SK-N-SH treated with all-trans-retinoic acid at 6 μM for 48 hours (cell line): ENCODE data around the gene GRIK2.

Source experiments
- ATAC-seq: fragments of 200-7000 bp; cut with Tn5 transposase; 3 replicates; pipeline ENCODE4 v1.9.1; 2020; ENCODE audit warnings: mild to moderate bottlenecking, moderate library complexity
- BACH2 ChIP-seq: fragments of 250-450 bp; sonication (Bioruptor Pico); IDR thresholded peaks from 2 replicates; pipeline ENCODE4 v1.9.0; 2021; ENCODE audit warnings: mild to moderate bottlenecking, borderline replicate concordance
- CSDC2 ChIP-seq: fragments of 250-450 bp; sonication (Bioruptor Pico); IDR thresholded peaks from 2 replicates; pipeline ENCODE4 v1.5.0; 2020; ENCODE audit warnings: mild to moderate bottlenecking, moderate library complexity
- ESRRG ChIP-seq: fragments of 250-450 bp; sonication (Bioruptor Pico); IDR thresholded peaks from 2 replicates; pipeline ENCODE4 v1.6.1; 2021; ENCODE audit warnings: mild to moderate bottlenecking
- GLIS3 ChIP-seq: fragments of 250-450 bp; sonication (Bioruptor Pico); IDR thresholded peaks from 2 replicates; pipeline ENCODE4 v1.5.0; 2020; ENCODE audit warnings: mild to moderate bottlenecking, moderate library complexity
- ISL1 ChIP-seq: fragments of 250-450 bp; sonication (Bioruptor Pico); IDR thresholded peaks from 2 replicates; pipeline ENCODE4 v2.1.2; 2022; ENCODE audit warnings: mild to moderate bottlenecking, moderate library complexity
- OSR1 ChIP-seq: fragments of 250-450 bp; sonication (Bioruptor Pico); IDR thresholded peaks from 2 replicates; pipeline ENCODE4 v1.8.0; 2022; ENCODE audit warnings: moderate library complexity, mild to moderate bottlenecking, inconsistent platforms
- PPARA ChIP-seq: fragments of 250-450 bp; sonication (Bioruptor Pico); IDR thresholded peaks from 2 replicates; pipeline ENCODE4 v1.5.0; 2020; ENCODE audit warnings: mild to moderate bottlenecking, borderline replicate concordance
- SNAI2 ChIP-seq: fragments of 250-450 bp; sonication (Bioruptor Pico); IDR thresholded peaks from 2 replicates; pipeline ENCODE4 v1.5.0; 2020; ENCODE audit warnings: mild to moderate bottlenecking, moderate library complexity
- TCF4 ChIP-seq: fragments of 250-450 bp; sonication (Bioruptor Pico); IDR thresholded peaks from 2 replicates; pipeline ENCODE4 v1.8.0; 2021; ENCODE audit warnings: mild to moderate bottlenecking, moderate library complexity, borderline replicate concordance
- TOX ChIP-seq: fragments of 250-450 bp; sonication (Bioruptor Pico); IDR thresholded peaks from 2 replicates; pipeline ENCODE4 v1.8.0; 2021; ENCODE audit warnings: mild to moderate bottlenecking, moderate library complexity, borderline replicate concordance
- ZC3H10 ChIP-seq: fragments of 250-450 bp; sonication (Bioruptor Pico); IDR thresholded peaks from 2 replicates; pipeline ENCODE4 v1.5.1; 2021; ENCODE audit warnings: mild to moderate bottlenecking, moderate library complexity
- ZFP3 ChIP-seq: fragments of 250-450 bp; sonication (Bioruptor Pico); IDR thresholded peaks from 2 replicates; pipeline ENCODE4 v1.5.0; 2020; ENCODE audit warnings: mild to moderate bottlenecking, moderate library complexity
- ZNF565 ChIP-seq: fragments of 450-650 bp; formaldehyde crosslinking; conservative IDR thresholded peaks from 2 replicates; pipeline ENCODE4 v1.5.0; 2020; ENCODE audit warnings: low read depth, mild to moderate bottlenecking, moderate library complexity
- ZNF8 ChIP-seq: fragments of 450-650 bp; formaldehyde crosslinking; IDR thresholded peaks from 2 replicates; pipeline ENCODE4 v1.5.0; 2020; ENCODE audit warnings: mild to moderate bottlenecking, moderate library complexity
- TF ChIP-seq, protein P1 (sequence below): fragments of 250-450 bp; sonication (Bioruptor Pico); IDR thresholded peaks from 2 replicates; pipeline ENCODE4 v1.5.0; 2020; ENCODE audit warnings: mild to moderate bottlenecking, moderate library complexity
- TF ChIP-seq, protein P2 (sequence below): fragments of 250-450 bp; sonication (Bioruptor Pico); IDR thresholded peaks from 2 replicates; pipeline ENCODE4 v1.8.0; 2021; ENCODE audit warnings: low read depth, mild to moderate bottlenecking, moderate library complexity, borderline replicate concordance
- TF ChIP-seq, protein P3 (sequence below): fragments of 250-450 bp; sonication (Bioruptor Pico); IDR thresholded peaks from 2 replicates; pipeline ENCODE4 v1.5.1; 2020; ENCODE audit warnings: low read depth, mild to moderate bottlenecking, moderate library complexity
- TF ChIP-seq, protein P4 (sequence below): fragments of 250-450 bp; sonication (Bioruptor Pico); IDR thresholded peaks from 2 replicates; pipeline ENCODE4 v1.5.1; 2021; ENCODE audit warnings: mild to moderate bottlenecking, moderate library complexity
- TF ChIP-seq, protein P5 (sequence below): fragments of 250-450 bp; sonication (Bioruptor Pico); IDR thresholded peaks from 2 replicates; pipeline ENCODE4 v1.8.0; 2020; ENCODE audit warnings: mild to moderate bottlenecking, moderate library complexity, borderline replicate concordance

The GRIK2 gene

DNA sequence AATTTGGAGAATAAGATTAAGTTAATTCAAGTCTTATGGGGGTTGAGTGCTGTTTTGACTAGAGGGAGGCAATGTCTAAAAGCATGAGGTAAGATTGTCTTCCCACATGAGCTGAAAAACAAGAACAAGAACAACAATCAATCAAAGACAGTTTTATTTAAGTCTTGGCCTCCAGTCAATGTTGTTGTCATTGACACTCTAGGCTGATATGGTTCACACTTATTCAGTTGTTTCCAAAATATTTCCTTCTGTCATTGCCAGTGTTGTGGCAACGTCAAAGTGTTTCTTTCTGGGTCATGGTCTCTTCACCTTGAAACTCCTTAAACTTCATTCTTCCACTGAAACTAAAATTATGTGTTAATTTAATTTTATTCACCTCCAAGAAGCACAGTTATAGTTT, 72.4 kb downstream of the GRIK2 start (continued):
- no peak for TF ChIP-seq ZNF565 (CRISPR knock-in tag)
- no peak for TF ChIP-seq SNAI2

DNA sequence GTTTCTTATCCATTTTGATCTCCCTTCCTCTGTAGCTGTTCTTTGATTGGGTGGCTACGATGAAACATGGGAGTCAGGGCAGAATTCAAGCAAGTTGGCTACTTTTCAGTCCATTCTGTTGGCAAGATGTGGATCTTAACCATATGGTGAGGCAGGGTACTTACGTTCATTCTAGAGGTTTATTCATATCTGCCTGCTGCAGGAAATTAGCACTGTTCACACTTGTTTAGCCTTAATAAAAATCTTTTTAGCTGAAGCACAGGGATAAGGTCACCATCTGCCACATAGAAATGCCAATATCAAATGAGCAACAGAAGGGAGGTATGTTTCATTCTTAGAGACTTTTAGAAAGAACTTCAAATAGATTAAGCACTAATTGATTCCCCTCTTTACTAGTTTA, 83.9 kb downstream of the GRIK2 start:
- ATAC-seq = no peak
- TF ChIP-seq TOX (no peak), ZNF8 (CRISPR knock-in tag) (no peak), ESRRG (CRISPR knock-in tag) (no peak), BACH2 (CRISPR knock-in tag) (no peak), ZC3H10 (CRISPR knock-in tag) (no peak), ZNF565 (CRISPR knock-in tag) (no peak), ZFP3 (CRISPR knock-in tag) (no peak), CSDC2 (CRISPR knock-in tag) (no peak), OSR1 (CRISPR knock-in tag) (no peak), TCF4 (CRISPR knock-in tag) (no peak)
- TF ChIP-seq, protein P1, sequence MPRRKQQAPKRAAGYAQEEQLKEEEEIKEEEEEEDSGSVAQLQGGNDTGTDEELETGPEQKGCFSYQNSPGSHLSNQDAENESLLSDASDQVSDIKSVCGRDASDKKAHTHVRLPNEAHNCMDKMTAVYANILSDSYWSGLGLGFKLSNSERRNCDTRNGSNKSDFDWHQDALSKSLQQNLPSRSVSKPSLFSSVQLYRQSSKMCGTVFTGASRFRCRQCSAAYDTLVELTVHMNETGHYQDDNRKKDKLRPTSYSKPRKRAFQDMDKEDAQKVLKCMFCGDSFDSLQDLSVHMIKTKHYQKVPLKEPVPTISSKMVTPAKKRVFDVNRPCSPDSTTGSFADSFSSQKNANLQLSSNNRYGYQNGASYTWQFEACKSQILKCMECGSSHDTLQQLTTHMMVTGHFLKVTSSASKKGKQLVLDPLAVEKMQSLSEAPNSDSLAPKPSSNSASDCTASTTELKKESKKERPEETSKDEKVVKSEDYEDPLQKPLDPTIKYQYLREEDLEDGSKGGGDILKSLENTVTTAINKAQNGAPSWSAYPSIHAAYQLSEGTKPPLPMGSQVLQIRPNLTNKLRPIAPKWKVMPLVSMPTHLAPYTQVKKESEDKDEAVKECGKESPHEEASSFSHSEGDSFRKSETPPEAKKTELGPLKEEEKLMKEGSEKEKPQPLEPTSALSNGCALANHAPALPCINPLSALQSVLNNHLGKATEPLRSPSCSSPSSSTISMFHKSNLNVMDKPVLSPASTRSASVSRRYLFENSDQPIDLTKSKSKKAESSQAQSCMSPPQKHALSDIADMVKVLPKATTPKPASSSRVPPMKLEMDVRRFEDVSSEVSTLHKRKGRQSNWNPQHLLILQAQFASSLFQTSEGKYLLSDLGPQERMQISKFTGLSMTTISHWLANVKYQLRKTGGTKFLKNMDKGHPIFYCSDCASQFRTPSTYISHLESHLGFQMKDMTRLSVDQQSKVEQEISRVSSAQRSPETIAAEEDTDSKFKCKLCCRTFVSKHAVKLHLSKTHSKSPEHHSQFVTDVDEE (CRISPR knock-in tag) = no peak
- TF ChIP-seq, protein P2, sequence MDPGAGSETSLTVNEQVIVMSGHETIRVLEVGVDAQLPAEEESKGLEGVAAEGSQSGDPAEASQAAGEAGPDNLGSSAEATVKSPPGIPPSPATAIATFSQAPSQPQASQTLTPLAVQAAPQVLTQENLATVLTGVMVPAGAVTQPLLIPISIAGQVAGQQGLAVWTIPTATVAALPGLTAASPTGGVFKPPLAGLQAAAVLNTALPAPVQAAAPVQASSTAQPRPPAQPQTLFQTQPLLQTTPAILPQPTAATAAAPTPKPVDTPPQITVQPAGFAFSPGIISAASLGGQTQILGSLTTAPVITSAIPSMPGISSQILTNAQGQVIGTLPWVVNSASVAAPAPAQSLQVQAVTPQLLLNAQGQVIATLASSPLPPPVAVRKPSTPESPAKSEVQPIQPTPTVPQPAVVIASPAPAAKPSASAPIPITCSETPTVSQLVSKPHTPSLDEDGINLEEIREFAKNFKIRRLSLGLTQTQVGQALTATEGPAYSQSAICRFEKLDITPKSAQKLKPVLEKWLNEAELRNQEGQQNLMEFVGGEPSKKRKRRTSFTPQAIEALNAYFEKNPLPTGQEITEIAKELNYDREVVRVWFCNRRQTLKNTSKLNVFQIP = no peak
- TF ChIP-seq, protein P3, sequence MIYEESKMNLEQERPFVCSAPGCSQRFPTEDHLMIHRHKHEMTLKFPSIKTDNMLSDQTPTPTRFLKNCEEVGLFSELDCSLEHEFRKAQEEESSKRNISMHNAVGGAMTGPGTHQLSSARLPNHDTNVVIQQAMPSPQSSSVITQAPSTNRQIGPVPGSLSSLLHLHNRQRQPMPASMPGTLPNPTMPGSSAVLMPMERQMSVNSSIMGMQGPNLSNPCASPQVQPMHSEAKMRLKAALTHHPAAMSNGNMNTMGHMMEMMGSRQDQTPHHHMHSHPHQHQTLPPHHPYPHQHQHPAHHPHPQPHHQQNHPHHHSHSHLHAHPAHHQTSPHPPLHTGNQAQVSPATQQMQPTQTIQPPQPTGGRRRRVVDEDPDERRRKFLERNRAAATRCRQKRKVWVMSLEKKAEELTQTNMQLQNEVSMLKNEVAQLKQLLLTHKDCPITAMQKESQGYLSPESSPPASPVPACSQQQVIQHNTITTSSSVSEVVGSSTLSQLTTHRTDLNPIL = no peak

DNA sequence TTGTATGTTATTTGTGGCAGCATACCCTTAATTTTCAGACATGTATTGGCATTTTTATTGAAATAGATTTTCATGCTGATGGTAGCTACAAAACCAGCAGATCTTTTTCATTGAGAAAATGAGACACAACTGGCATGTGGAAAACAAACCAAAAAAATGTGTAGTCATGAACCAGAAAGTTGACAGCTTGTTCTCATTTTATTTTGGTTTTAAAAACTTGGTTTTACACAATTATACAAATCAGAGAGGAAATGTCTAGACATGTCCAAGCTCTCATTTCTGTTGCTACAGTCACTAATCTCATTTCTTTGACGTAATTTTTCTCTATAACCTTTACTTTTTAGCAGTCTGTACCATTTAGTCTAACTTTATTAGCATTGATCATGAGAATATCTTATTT, 85.4 kb downstream of the GRIK2 start:
- TF ChIP-seq ESRRG (CRISPR knock-in tag) (no peak), TCF4 (CRISPR knock-in tag) (no peak), GLIS3 (CRISPR knock-in tag) (no peak), PPARA (CRISPR knock-in tag) (no peak), ISL1 (no peak), ZC3H10 (CRISPR knock-in tag) (no peak), ZNF8 (CRISPR knock-in tag) (no peak), SNAI2 (no peak), BACH2 (CRISPR knock-in tag) (no peak), TOX (no peak)
- TF ChIP-seq, protein P4, sequence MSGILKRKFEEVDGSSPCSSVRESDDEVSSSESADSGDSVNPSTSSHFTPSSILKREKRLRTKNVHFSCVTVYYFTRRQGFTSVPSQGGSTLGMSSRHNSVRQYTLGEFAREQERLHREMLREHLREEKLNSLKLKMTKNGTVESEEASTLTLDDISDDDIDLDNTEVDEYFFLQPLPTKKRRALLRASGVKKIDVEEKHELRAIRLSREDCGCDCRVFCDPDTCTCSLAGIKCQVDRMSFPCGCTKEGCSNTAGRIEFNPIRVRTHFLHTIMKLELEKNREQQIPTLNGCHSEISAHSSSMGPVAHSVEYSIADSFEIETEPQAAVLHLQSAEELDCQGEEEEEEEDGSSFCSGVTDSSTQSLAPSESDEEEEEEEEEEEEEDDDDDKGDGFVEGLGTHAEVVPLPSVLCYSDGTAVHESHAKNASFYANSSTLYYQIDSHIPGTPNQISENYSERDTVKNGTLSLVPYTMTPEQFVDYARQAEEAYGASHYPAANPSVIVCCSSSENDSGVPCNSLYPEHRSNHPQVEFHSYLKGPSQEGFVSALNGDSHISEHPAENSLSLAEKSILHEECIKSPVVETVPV (CRISPR knock-in tag) = no peak
- TF ChIP-seq, protein P3 = no peak
- TF ChIP-seq, protein P5, sequence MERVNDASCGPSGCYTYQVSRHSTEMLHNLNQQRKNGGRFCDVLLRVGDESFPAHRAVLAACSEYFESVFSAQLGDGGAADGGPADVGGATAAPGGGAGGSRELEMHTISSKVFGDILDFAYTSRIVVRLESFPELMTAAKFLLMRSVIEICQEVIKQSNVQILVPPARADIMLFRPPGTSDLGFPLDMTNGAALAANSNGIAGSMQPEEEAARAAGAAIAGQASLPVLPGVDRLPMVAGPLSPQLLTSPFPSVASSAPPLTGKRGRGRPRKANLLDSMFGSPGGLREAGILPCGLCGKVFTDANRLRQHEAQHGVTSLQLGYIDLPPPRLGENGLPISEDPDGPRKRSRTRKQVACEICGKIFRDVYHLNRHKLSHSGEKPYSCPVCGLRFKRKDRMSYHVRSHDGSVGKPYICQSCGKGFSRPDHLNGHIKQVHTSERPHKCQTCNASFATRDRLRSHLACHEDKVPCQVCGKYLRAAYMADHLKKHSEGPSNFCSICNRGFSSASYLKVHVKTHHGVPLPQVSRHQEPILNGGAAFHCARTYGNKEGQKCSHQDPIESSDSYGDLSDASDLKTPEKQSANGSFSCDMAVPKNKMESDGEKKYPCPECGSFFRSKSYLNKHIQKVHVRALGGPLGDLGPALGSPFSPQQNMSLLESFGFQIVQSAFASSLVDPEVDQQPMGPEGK (CRISPR knock-in tag) = no peak
- ATAC-seq = no peak
